Measurements from ENCODE around the gene SORCS3.

- no peak for TF ChIP-seq CTCF (IDR thresholded peaks at IDR 0.05 in 2 of 3, conservative IDR thresholded peaks at IDR 0.05 in 1 of 3; ENCODE audit: insufficient read depth in 2 of 3, low read depth in 1 of 3, low read length in 3 of 3)
- TF ChIP-seq MTA3 (IDR thresholded peaks at IDR 0.05; ENCODE audit: borderline replicate concordance): no peak
- TF ChIP-seq ZNF124 (CRISPR knock-in tag; IDR thresholded peaks at IDR 0.05): no peak
- no peak for TF ChIP-seq FOXJ3 (CRISPR knock-in tag; IDR thresholded peaks at IDR 0.05)
- TF ChIP-seq SP1 (CRISPR knock-in tag; IDR thresholded peaks at IDR 0.05): no peak
- no peak for TF ChIP-seq KDM1A (IDR thresholded peaks at IDR 0.05)
- no peak for TF ChIP-seq RUNX1 (IDR thresholded peaks at IDR 0.05; ENCODE audit: low read depth)
- TF ChIP-seq ARID3B (CRISPR knock-in tag; IDR thresholded peaks at IDR 0.05; ENCODE audit: borderline replicate concordance): no peak
These were observed 18.7 kb downstream of the SORCS3 start for GRCh38 chr10:104659809-104660208.

Measured in K562 (cell line).